Measurements from ENCODE around the gene PMCH.

GRCh38 chr12:102234599-102234998 is 37.0 kb upstream of the PMCH start:
- TF ChIP-seq CTCF (IDR thresholded peaks at IDR 0.05) (no peak), SP1 (CRISPR knock-in tag; conservative IDR thresholded peaks at IDR 0.05) (no peak), ESRRA (CRISPR knock-in tag; IDR thresholded peaks at IDR 0.05; ENCODE audit: borderline replicate concordance) (no peak), ZNF219 (CRISPR knock-in tag; IDR thresholded peaks at IDR 0.05; ENCODE audit: borderline replicate concordance) (no peak), TCF7 (CRISPR knock-in tag; IDR thresholded peaks at IDR 0.05; ENCODE audit: low read depth) (no peak), MAX (CRISPR knock-in tag; IDR thresholded peaks at IDR 0.05) (no peak), ETV6 (CRISPR knock-in tag; IDR thresholded peaks at IDR 0.05) (no peak), FOXK1 (CRISPR knock-in tag; IDR thresholded peaks at IDR 0.05) (no peak), RELA (CRISPR knock-in tag; IDR thresholded peaks at IDR 0.05; ENCODE audit: borderline replicate concordance) (no peak)
